Smooth muscle cell (in vitro differentiated cells): ENCODE measurements around the gene DHDH. TPM values are rescaled to one million over a fixed set of nuclear protein-coding genes. Genes with fewer than 3 reads are reported as not detected.

Experiments used
- DNase-seq: peaks from one replicate; lab custom pipeline; 2025; ENCODE audit not compliant: unreplicated experiment; lab: John Stamatoyannopoulos, UW
- H2AFZ ChIP-seq: fragments of 200-600 bp; sonication (generic); 2 replicates; pipeline ENCODE4 v1.6.0; 2016; ENCODE audit warnings: antibody characterized with exemption, low read depth, mild to moderate bottlenecking
- H3F3A ChIP-seq: fragments of 200-600 bp; sonication (generic); 2 replicates; pipeline ENCODE4 v1.6.0; 2017; ENCODE audit warnings: antibody characterized with exemption, low read depth
- H3K27ac ChIP-seq: fragments of 200-600 bp; sonication (generic); 2 replicates; pipeline ENCODE4 v1.5.1; 2016; ENCODE audit warnings: low read depth, mild to moderate bottlenecking
- H3K27me3 ChIP-seq: fragments of 200-600 bp; sonication (generic); 2 replicates; pipeline ENCODE4 v1.6.1; 2016; ENCODE audit warnings: low read depth, mild to moderate bottlenecking
- H3K36me3 ChIP-seq: fragments of 200-600 bp; sonication (generic); 2 replicates; pipeline ENCODE4 v1.5.1; 2016; ENCODE audit warnings: low read depth
- H3K4me1 ChIP-seq: fragments of 200-600 bp; sonication (generic); 2 replicates; pipeline ENCODE4 v1.5.1; 2016; ENCODE audit warnings: low read depth
- H3K4me2 ChIP-seq: fragments of 200-600 bp; sonication (generic); 2 replicates; pipeline ENCODE4 v1.6.0; 2016; ENCODE audit warnings: mild to moderate bottlenecking
- H3K4me3 ChIP-seq: fragments of 200-600 bp; sonication (generic); 2 replicates; pipeline ENCODE4 v1.5.1; 2016; ENCODE audit warnings: mild to moderate bottlenecking
- H3K79me2 ChIP-seq: fragments of 200-600 bp; sonication (generic); 2 replicates; pipeline ENCODE4 v1.6.0; 2016; ENCODE audit warnings: low read depth, mild to moderate bottlenecking
- H3K9ac ChIP-seq: fragments of 200-600 bp; sonication (generic); 2 replicates; pipeline ENCODE4 v1.6.0; 2016; ENCODE audit warnings: low read depth
- H3K9me3 ChIP-seq: fragments of 200-600 bp; sonication (generic); replicated peaks from 2 replicates; pipeline ENCODE4 v1.5.1; 2016; ENCODE audit warnings: low read depth
- H4K20me1 ChIP-seq: fragments of 200-600 bp; sonication (generic); 2 replicates; pipeline ENCODE4 v1.6.0; 2016; ENCODE audit warnings: low read depth
- WGBS: methylation state at CpG from one replicate; pipeline ENCODE4 v1.1.7; 2016; ENCODE audit warnings: low lambda C conversion rate; 5-methylcytosine and 5-hydroxymethylcytosine counted together
- polyA plus RNA-seq: library from polyadenylated mRNA; unstranded; fragments of >200 nt; fragmentation: Nextera tagmentation; extraction: Ambion mirVana; gene quantifications from 2 replicates; pipeline ENCODE4 v1.2.1, GENCODE V29; 2016
- total RNA-seq: library from RNA; depleted of rRNA; stranded (reverse); fragments of >200 nt; gene quantifications from 2 replicates; pipeline ENCODE4 v1.2.3, GENCODE V29; 2014
- TF ChIP-seq, protein P1 (sequence below): fragments of 200-600 bp; sonication (generic); IDR thresholded peaks from 2 replicates; pipeline ENCODE4 v1.5.1; 2017; ENCODE audit warnings: borderline replicate concordance, mild to moderate bottlenecking, antibody characterized with exemption; ENCODE audit not compliant: insufficient read depth, poor library complexity, severe bottlenecking

DHDH gene
- total and polyA plus RNA-seq, 2 experiments from 2014 or later = 0.27 to 1.0 TPM

DNA sequence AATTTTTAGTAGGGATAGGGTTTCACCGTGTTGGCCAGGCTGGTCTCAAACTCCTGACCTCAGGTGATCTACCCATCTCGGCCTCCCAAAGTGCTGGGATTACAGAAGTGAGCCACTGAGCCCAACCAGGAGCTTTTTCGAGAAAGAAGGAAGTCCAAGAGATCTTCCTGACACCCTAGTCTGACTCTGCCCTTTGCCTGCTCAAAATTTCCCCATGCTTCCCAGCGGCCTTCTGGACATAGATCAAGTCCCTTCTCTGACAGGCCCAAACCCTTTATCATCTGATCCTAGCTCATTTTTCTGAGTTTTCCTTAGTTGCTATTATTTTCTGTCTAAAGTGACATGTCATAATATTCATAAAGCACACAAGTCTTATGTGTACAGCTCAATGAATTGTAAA, 19.6 kb downstream of the DHDH start:
- WGBS = 91% methylated on average over 4 of the region's 4 CpGs
- Histone ChIP-seq H4K20me1 (no peaks in the 10 kb centered on the region), H3K4me1 (peaks cover 7% of the 10 kb centered on the region), H3K36me3 (no peaks in the 10 kb centered on the region), H3K4me3 (no peak overlapping the region), H3K4me2 (no peak overlapping the region), H3K9me3 (no peaks in the 10 kb centered on the region), H3K79me2 (peaks cover 27% of the 10 kb centered on the region), H3K9ac (no peak overlapping the region), H3F3A (peaks cover 3% of the 10 kb centered on the region), H2AFZ (no peak overlapping the region), H3K27me3 (no peaks in the 10 kb centered on the region), H3K27ac (no peak overlapping the region)
- DNase-seq = no peak
- TF ChIP-seq, protein P1, sequence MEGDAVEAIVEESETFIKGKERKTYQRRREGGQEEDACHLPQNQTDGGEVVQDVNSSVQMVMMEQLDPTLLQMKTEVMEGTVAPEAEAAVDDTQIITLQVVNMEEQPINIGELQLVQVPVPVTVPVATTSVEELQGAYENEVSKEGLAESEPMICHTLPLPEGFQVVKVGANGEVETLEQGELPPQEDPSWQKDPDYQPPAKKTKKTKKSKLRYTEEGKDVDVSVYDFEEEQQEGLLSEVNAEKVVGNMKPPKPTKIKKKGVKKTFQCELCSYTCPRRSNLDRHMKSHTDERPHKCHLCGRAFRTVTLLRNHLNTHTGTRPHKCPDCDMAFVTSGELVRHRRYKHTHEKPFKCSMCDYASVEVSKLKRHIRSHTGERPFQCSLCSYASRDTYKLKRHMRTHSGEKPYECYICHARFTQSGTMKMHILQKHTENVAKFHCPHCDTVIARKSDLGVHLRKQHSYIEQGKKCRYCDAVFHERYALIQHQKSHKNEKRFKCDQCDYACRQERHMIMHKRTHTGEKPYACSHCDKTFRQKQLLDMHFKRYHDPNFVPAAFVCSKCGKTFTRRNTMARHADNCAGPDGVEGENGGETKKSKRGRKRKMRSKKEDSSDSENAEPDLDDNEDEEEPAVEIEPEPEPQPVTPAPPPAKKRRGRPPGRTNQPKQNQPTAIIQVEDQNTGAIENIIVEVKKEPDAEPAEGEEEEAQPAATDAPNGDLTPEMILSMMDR = no peak

DNA sequence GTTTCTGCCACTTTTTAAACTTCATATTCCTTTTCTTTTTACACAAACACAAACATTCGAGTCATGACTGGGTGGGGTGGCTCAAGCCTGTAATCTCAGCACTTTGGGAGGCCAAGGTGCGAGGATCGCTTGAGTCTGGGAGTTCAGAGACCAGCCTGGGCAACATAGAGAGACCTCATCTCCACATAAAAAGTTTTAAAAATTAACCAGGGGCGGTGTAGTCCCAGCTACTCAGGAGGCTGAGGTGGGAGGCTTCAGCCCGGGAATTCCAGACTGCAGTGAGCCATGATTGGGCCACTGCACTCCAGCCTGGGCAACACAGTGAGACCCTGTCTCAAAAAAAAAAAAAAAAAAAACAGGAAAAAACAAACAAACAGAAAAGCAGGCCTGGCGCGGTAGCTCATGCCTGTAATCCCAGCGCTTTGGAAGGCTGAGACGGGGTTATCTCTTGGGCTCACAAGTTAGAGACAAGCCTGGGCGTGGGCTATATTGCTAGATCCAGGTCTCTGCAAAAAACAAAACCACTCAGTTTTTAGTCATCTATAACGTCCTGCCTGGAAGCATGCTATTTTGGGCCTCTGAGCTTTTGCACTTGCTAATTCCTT, 20.6 kb downstream of the DHDH start:
- no peaks in the 10 kb centered on the region for H4K20me1 ChIP-seq
- peaks cover 7% of the 10 kb centered on the region for H3K4me1 ChIP-seq
- peak overlapping the region; percentile 96 for H3K4me2 ChIP-seq
- DNase-seq = no peak
- peak overlapping the region; percentile 95 for H3K27ac ChIP-seq
- peaks cover 33% of the 10 kb centered on the region for H3K79me2 ChIP-seq
- no peak overlapping the region for H3K9ac ChIP-seq
- H3K4me3 ChIP-seq = peak overlapping the region; percentile 82
- no peaks in the 10 kb centered on the region for H3K9me3 ChIP-seq
- H3F3A ChIP-seq = peaks cover 3% of the 10 kb centered on the region
- H3K36me3 ChIP-seq = no peaks in the 10 kb centered on the region
- WGBS = 60% methylated on average over 11 of the region's 11 CpGs
- H2AFZ ChIP-seq = no peak overlapping the region
- TF ChIP-seq, protein P1 = no peak
- H3K27me3 ChIP-seq = no peaks in the 10 kb centered on the region

DNA sequence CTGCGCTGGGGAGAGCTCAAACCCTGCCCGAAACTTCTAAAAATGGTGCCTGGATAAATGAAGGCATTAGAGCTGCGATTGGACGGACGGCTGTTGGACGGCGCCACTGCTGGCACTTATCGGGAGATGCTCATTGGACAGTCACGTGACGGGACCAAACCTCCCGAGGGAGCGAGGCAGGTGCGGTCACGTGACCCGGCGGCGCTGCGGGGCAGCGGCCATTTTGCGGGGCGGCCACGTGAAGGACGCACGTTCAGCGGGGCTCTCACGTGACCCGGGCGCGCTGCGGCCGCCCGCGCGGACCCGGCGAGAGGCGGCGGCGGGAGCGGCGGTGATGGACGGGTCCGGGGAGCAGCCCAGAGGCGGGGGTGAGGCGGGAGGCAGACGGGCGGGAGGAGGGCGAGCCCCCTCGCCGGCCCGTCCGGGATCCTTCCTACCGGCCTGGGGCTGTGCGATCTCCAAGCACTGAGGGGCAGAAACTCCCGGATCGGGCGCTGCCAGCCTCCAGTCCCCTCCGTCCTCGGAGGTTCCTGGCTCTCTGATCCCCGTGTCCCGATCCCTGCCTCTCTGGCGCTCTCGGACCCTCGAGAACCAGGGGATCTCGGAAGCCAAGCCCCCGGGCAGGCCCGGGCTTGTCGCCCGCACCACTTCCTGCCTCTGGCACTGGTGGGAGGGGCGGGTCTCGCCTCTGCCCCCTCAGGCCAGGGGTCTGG, 21.3 kb downstream of the DHDH start, which contains the start of gene BAX:
TSS of gene BAX (plus strand) at position 281 of the 713 bp plus-strand sequence. CDS start at position 335, 54 bp downstream.
- Histone ChIP-seq H3K9ac (peak within 1 kb of the TSS; percentile 97), H3K9me3 (no peaks in the 10 kb centered on the region), H3K36me3 (no peaks in the 10 kb centered on the region), H3K79me2 (peaks cover 33% of the 10 kb centered on the region), H4K20me1 (no peaks in the 10 kb centered on the region), H3F3A (peaks cover 3% of the 10 kb centered on the region), H3K27me3 (no peaks in the 10 kb centered on the region), H3K4me1 (peaks cover 7% of the 10 kb centered on the region), H3K4me2 (peak within 1 kb of the TSS; percentile 96), H3K27ac (peak within 1 kb of the TSS; percentile 95), H3K4me3 (peak within 1 kb of the TSS; percentile 82), H2AFZ (no peak within 1 kb of the TSS)
- TF ChIP-seq, protein P1 = no peak
- WGBS = under 1% methylated on average over 48 of the region's 71 CpGs
- peak; percentile 61 for DNase-seq
